ENCODE results near the gene RAB40C.

Gene RAB40C

GRCh38 chr16:633336-634050 is 43.6 kb downstream of the RAB40C start:
- Histone ChIP-seq H3K9me3 (replicated peaks; ENCODE audit: insufficient read depth, low read length) (no peaks in the 10 kb centered on the region), H3K9ac (ENCODE audit: low read length) (no peak overlapping the region), H4K20me1 (ENCODE audit: insufficient read depth, low read length) (no peaks in the 10 kb centered on the region), H3K36me3 (replicated peaks; ENCODE audit: insufficient read depth, low read length) (no peaks in the 10 kb centered on the region), H3K79me2 (ENCODE audit: low read length) (peaks cover 16% of the 10 kb centered on the region), H3K27ac (ENCODE audit: low read length) (no peak overlapping the region), H3K4me1 (ENCODE audit: low read length) (0 out of 2 replicates have a peak, but pooled peaks cover 3% of the 10 kb centered on the region), H3F3A (ENCODE audit: insufficient read depth, low read length) (peaks cover 3% of the 10 kb centered on the region; the same call in 1 of the 2 replicates), H3K27me3 (replicated peaks; ENCODE audit: insufficient read depth, low read length) (no peaks in the 10 kb centered on the region), H2AFZ (ENCODE audit: low read length) (no peak overlapping the region), H3K4me2 (ENCODE audit: low read depth, low read length) (no peak overlapping the region), H3K9me2 (replicated peaks; ENCODE audit: insufficient read depth, low read length) (no peaks in the 10 kb centered on the region), H3K4me3 (ENCODE audit: low read length) (no peak overlapping the region)
- DNase-seq, result no peak
- TF ChIP-seq EZH2 (optimal IDR thresholded peaks at IDR 0.05; ENCODE audit: low read depth, low read length), result no peak
- TF ChIP-seq, protein P1, sequence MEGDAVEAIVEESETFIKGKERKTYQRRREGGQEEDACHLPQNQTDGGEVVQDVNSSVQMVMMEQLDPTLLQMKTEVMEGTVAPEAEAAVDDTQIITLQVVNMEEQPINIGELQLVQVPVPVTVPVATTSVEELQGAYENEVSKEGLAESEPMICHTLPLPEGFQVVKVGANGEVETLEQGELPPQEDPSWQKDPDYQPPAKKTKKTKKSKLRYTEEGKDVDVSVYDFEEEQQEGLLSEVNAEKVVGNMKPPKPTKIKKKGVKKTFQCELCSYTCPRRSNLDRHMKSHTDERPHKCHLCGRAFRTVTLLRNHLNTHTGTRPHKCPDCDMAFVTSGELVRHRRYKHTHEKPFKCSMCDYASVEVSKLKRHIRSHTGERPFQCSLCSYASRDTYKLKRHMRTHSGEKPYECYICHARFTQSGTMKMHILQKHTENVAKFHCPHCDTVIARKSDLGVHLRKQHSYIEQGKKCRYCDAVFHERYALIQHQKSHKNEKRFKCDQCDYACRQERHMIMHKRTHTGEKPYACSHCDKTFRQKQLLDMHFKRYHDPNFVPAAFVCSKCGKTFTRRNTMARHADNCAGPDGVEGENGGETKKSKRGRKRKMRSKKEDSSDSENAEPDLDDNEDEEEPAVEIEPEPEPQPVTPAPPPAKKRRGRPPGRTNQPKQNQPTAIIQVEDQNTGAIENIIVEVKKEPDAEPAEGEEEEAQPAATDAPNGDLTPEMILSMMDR (IDR thresholded peaks at IDR 0.05; ENCODE audit: low read length), result no peak
- no peak for TF ChIP-seq EZH2phosphoT487 (IDR thresholded peaks at IDR 0.05; ENCODE audit: low read length)

GRCh38 chr16:634051-634670 is 44.3 kb downstream of the RAB40C start:
- Histone ChIP-seq H3K4me1 (ENCODE audit: low read length) (0 out of 2 replicates have a peak, but pooled peaks cover 6% of the 10 kb centered on the region), H3K4me3 (ENCODE audit: low read length) (no peak overlapping the region), H3K27ac (ENCODE audit: low read length) (no peak overlapping the region), H3K79me2 (ENCODE audit: low read length) (peaks cover 16% of the 10 kb centered on the region), H4K20me1 (ENCODE audit: insufficient read depth, low read length) (no peaks in the 10 kb centered on the region), H3K27me3 (replicated peaks; ENCODE audit: insufficient read depth, low read length) (no peaks in the 10 kb centered on the region), H3F3A (ENCODE audit: insufficient read depth, low read length) (peaks cover 3% of the 10 kb centered on the region; the same call in 1 of the 2 replicates), H3K36me3 (replicated peaks; ENCODE audit: insufficient read depth, low read length) (no peaks in the 10 kb centered on the region), H3K9ac (ENCODE audit: low read length) (no peak overlapping the region), H3K4me2 (ENCODE audit: low read depth, low read length) (no peak overlapping the region), H2AFZ (ENCODE audit: low read length) (no peak overlapping the region), H3K9me2 (replicated peaks; ENCODE audit: insufficient read depth, low read length) (no peaks in the 10 kb centered on the region), H3K9me3 (replicated peaks; ENCODE audit: insufficient read depth, low read length) (no peaks in the 10 kb centered on the region)
- TF ChIP-seq EZH2 (optimal IDR thresholded peaks at IDR 0.05; ENCODE audit: low read depth, low read length), result no peak
- TF ChIP-seq, protein P1 (IDR thresholded peaks at IDR 0.05; ENCODE audit: low read length), result no peak
- no peak for TF ChIP-seq EZH2phosphoT487 (IDR thresholded peaks at IDR 0.05; ENCODE audit: low read length)
- no peak for DNase-seq

GRCh38 chr16:634996-635395 is 45.1 kb downstream of the RAB40C start:
- Histone ChIP-seq H4K20me1 (ENCODE audit: insufficient read depth, low read length) (no peaks in the 10 kb centered on the region), H3K27me3 (replicated peaks; ENCODE audit: insufficient read depth, low read length) (no peaks in the 10 kb centered on the region), H3K9me3 (replicated peaks; ENCODE audit: insufficient read depth, low read length) (no peaks in the 10 kb centered on the region), H3K4me3 (ENCODE audit: low read length) (peak overlapping the region; percentile 95), H2AFZ (ENCODE audit: low read length) (no peak overlapping the region), H3K27ac (ENCODE audit: low read length) (no peak overlapping the region), H3K9me2 (replicated peaks; ENCODE audit: insufficient read depth, low read length) (no peaks in the 10 kb centered on the region), H3K79me2 (ENCODE audit: low read length) (peaks cover 16% of the 10 kb centered on the region), H3K9ac (ENCODE audit: low read length) (peak overlapping the region; percentile 85; the same call in 1 of the 2 replicates), H3K36me3 (replicated peaks; ENCODE audit: insufficient read depth, low read length) (no peaks in the 10 kb centered on the region), H3K4me2 (ENCODE audit: low read depth, low read length) (peak overlapping the region; percentile 99; the same call in 1 of the 2 replicates), H3K4me1 (ENCODE audit: low read length) (0 out of 2 replicates have a peak, but pooled peaks cover 11% of the 10 kb centered on the region), H3F3A (ENCODE audit: insufficient read depth, low read length) (peaks cover 6% of the 10 kb centered on the region)
- DNase-seq, result no peak
- TF ChIP-seq EZH2phosphoT487 (IDR thresholded peaks at IDR 0.05; ENCODE audit: low read length) (no peak), EZH2 (optimal IDR thresholded peaks at IDR 0.05; ENCODE audit: low read depth, low read length) (no peak)
- TF ChIP-seq, protein P1 (IDR thresholded peaks at IDR 0.05; ENCODE audit: low read length), result no peak

Measured in MM.1S (cell line).